ENCODE data around the gene EYA3. TPM values are rescaled to one million over a fixed set of nuclear protein-coding genes. Genes with fewer than 3 reads are reported as not detected.

Gene EYA3
- total RNA-seq (10 to 100 TPM; 16.5 to 26.4 (median 21.8) TPM), polyA plus RNA-seq (1 to 10 TPM; 3.5 to 5.4 (median 3.6) TPM)
- long read RNA-seq, donor 1, full-length matches to known transcripts: 2 of 2 reads
- long read RNA-seq, donor 1, partial matches to known transcripts: 0 of 2 reads
- long read RNA-seq, donor 1, other reads (novel, unspliced or antisense): 0 of 2 reads
- long read RNA-seq, donor 2, full-length matches to known transcripts: 1 of 1 reads
- long read RNA-seq, donor 2, partial matches to known transcripts: 0 of 1 reads
- long read RNA-seq, donor 2, other reads (novel, unspliced or antisense): 0 of 1 reads

- TF ChIP-seq POLR2AphosphoS5 (IDR thresholded peaks at IDR 0.05) (peak; percentile 89 to 91 (median 91)), CTCF (IDR thresholded peaks at IDR 0.05 in 8 of 11, conservative IDR thresholded peaks at IDR 0.05 in 3 of 11) (peak in 4 of 11 experiments; percentile 32 to 55 (median 40)), POLR2A (IDR thresholded peaks at IDR 0.05) (no peak)
- Histone ChIP-seq H3K4me3 (peak within 1 kb of the TSS; percentile 69 to 83 (median 78)), H3K27me3 (replicated peaks in 1 of 7) (no peaks in the 10 kb centered on the region), H3K4me1 (peaks cover 7 to 66% (median 46%) of the 10 kb centered on the region in 6 donors), H3K9me3 (no peaks in the 10 kb centered on the region), H3K27ac (peak within 1 kb of the TSS; percentile 69 to 95 (median 92)), H3K36me3 (no peaks in the 10 kb centered on the region)
- peak; percentile 99 for DNase-seq
- intact Hi-C loops (cut with DNase I; ENCODE audit: low total_unique reads): loop anchor here (2.0 kb wide), 1 partner anchor 120 kb away; no protein-coding TSS in a partner anchor
- 0 to 1% (median 0%) methylated on average over 33 to 44 of the region's 44 CpGs for WGBS, 5 donors
These were observed at the start of gene EYA3 for GRCh38 chr1:28088168-28088961. EYA3 (minus strand) TSS chr1:28088610; CDS start chr1:28058026, 30,584 bp downstream.

- Histone ChIP-seq H3K27ac (peak overlapping the region in 2 of 8 donors; percentile 83 to 87), H3K4me3 (no peak overlapping the region), H3K27me3 (replicated peaks in 1 of 7) (no peaks in the 10 kb centered on the region), H3K36me3 (no peaks in the 10 kb centered on the region), H3K9me3 (no peaks in the 10 kb centered on the region), H3K4me1 (peaks cover 3 to 79% (median 40%) of the 10 kb centered on the region in 6 donors)
- WGBS, 5 donors: 73 to 87% (median 82%) methylated on average over 4 of the region's 4 CpGs
- peak; percentile 33 for DNase-seq
- intact Hi-C loops (cut with DNase I; ENCODE audit: low total_unique reads): no loop called here
- TF ChIP-seq POLR2A (IDR thresholded peaks at IDR 0.05) (no peak), POLR2AphosphoS5 (IDR thresholded peaks at IDR 0.05) (no peak), CTCF (IDR thresholded peaks at IDR 0.05 in 8 of 11, conservative IDR thresholded peaks at IDR 0.05 in 3 of 11) (no peak)
These were observed 48.7 kb upstream of the EYA3 start for GRCh38 chr1:28136922-28137613.

GRCh38 chr1:28136169-28136921 lies 47.9 kb upstream of the EYA3 start:
- 86 to 92% (median 87%) methylated on average over 8 of the region's 8 CpGs for WGBS, 5 donors
- TF ChIP-seq POLR2A (IDR thresholded peaks at IDR 0.05) (no peak), POLR2AphosphoS5 (IDR thresholded peaks at IDR 0.05) (no peak), CTCF (IDR thresholded peaks at IDR 0.05 in 8 of 11, conservative IDR thresholded peaks at IDR 0.05 in 3 of 11) (no peak)
- peak overlapping the region in 7 of 8 donors; percentile 64 to 87 (median 81) for H3K27ac ChIP-seq

More at GRCh38 chr1:28136169-28136921, 47.9 kb upstream of the EYA3 start:
- Histone ChIP-seq H3K4me3 (peak overlapping the region in 1 of 8 donors; percentile 49), H3K4me1 (peaks cover 3 to 81% (median 40%) of the 10 kb centered on the region in 6 donors), H3K27me3 (replicated peaks in 1 of 7) (no peaks in the 10 kb centered on the region), H3K36me3 (no peaks in the 10 kb centered on the region), H3K9me3 (no peaks in the 10 kb centered on the region)
- intact Hi-C loops (cut with DNase I; ENCODE audit: low total_unique reads): no loop called here
- DNase-seq: peak; percentile 45
